ENCODE measurements around the gene KCNQ1OT1.
A peak's percentile ranks its signal among the peaks of the same experiment; 100 is the strongest.
"Not testable (repeated sequence)": the region's sequence is repeated elsewhere in the genome, so short reads cannot be mapped to it uniquely, and the experiment has no call there.

The KCNQ1OT1 gene

GRCh38 chr11:2652333-2653197 lies 47.2 kb downstream of the KCNQ1OT1 start:
- DNase-seq (ENCODE audit: low spot score): no peak

- DNase-seq (ENCODE audit: low spot score): peak; percentile 40
These were observed 47.9 kb downstream of the KCNQ1OT1 start for GRCh38 chr11:2651826-2652271.

GRCh38 chr11:2651054-2651617 lies 48.7 kb downstream of the KCNQ1OT1 start:
- no peak for DNase-seq (ENCODE audit: low spot score)

GRCh38 chr11:2650343-2650867 lies 49.4 kb downstream of the KCNQ1OT1 start:
- no peak for DNase-seq (ENCODE audit: low spot score)

- no peak for DNase-seq (ENCODE audit: low spot score)
These were observed 49.9 kb downstream of the KCNQ1OT1 start for GRCh38 chr11:2649848-2650247.

- no peak for DNase-seq (ENCODE audit: low spot score)
These were observed 50.4 kb downstream of the KCNQ1OT1 start for GRCh38 chr11:2649400-2649799.

- no peak for DNase-seq (ENCODE audit: low spot score)
These were observed 51.8 kb downstream of the KCNQ1OT1 start for GRCh38 chr11:2647953-2648352.

- no peak for DNase-seq (ENCODE audit: low spot score)
These were observed 52.6 kb downstream of the KCNQ1OT1 start for GRCh38 chr11:2647167-2647566.

- DNase-seq (ENCODE audit: low spot score): no peak
These were observed 54.0 kb downstream of the KCNQ1OT1 start for GRCh38 chr11:2645779-2646118.

GRCh38 chr11:2644844-2645778 lies 54.7 kb downstream of the KCNQ1OT1 start:
- no peak for DNase-seq (ENCODE audit: low spot score)

- DNase-seq (ENCODE audit: low spot score): no peak
These were observed 56.0 kb downstream of the KCNQ1OT1 start for GRCh38 chr11:2643746-2644145.

- no peak for DNase-seq (ENCODE audit: low spot score)
These were observed 58.2 kb downstream of the KCNQ1OT1 start for GRCh38 chr11:2641623-2642022.

GRCh38 chr11:2639763-2640162 lies 60.0 kb downstream of the KCNQ1OT1 start:
- not testable (repeated sequence) for DNase-seq (ENCODE audit: low spot score)

- no peak for DNase-seq (ENCODE audit: low spot score)
These were observed 68.6 kb downstream of the KCNQ1OT1 start for GRCh38 chr11:2631161-2631560.

GRCh38 chr11:2630679-2631078 lies 69.1 kb downstream of the KCNQ1OT1 start:
- DNase-seq (ENCODE audit: low spot score): no peak

- no peak for DNase-seq (ENCODE audit: low spot score)
These were observed 74.6 kb downstream of the KCNQ1OT1 start for GRCh38 chr11:2625183-2625582.

- DNase-seq (ENCODE audit: low spot score): no peak
These were observed 77.9 kb downstream of the KCNQ1OT1 start for GRCh38 chr11:2621894-2622293.

GRCh38 chr11:2612884-2613571 lies 86.8 kb downstream of the KCNQ1OT1 start:
- DNase-seq (ENCODE audit: low spot score): no peak

GRCh38 chr11:2609345-2609744 lies 90.4 kb downstream of the KCNQ1OT1 start:
- no peak for DNase-seq (ENCODE audit: low spot score)

GRCh38 chr11:2599561-2600189 lies 100.1 kb downstream of the KCNQ1OT1 start:
- DNase-seq (ENCODE audit: low spot score): no peak

GRCh38 chr11:2595204-2595603 lies 104.6 kb downstream of the KCNQ1OT1 start:
- no peak for DNase-seq (ENCODE audit: low spot score)

Measured in ecto neural progenitor cell (in vitro differentiated cells).